Heart right ventricle (tissue), 16 donors: ENCODE results near the gene RBM20. TPM values are rescaled to one million over a fixed set of nuclear protein-coding genes. Genes with fewer than 3 reads are reported as not detected.
A peak's percentile ranks its signal among the peaks of the same experiment; 100 is the strongest.

ENCODE experiments used
- ATAC-seq, 8 donors: fragments of 200-7000 bp; cut with Tn5 transposase; one replicate each; pipeline ENCODE4 v1.9.1; 2020; ENCODE audit warnings: mild to moderate bottlenecking in 8 of 8, moderate library complexity in 8 of 8, moderate number of reproducible peaks in 1 of 8
- DNase-seq, 2 donors: peaks; one replicate each; pipeline ENCODE4 v3.0.0-alpha.2; 2020
- H3K27ac ChIP-seq, 10 donors: fragments of 200-600 bp; sonication (generic) in 2 of 10; one replicate each; pipeline versions ENCODE4 v1.5.0 to v1.8.0; 2020 to 2022; ENCODE audit warnings: mild to moderate bottlenecking in 3 of 10
- H3K27me3 ChIP-seq, 7 donors: fragments of 200-600 bp; one replicate each; pipeline ENCODE4 v1.8.0; 2021 to 2022; ENCODE audit warnings: mild to moderate bottlenecking in 2 of 7
- H3K36me3 ChIP-seq, 9 donors: fragments of 200-600 bp; sonication (generic) in 1 of 9; one replicate each; pipeline versions ENCODE4 v1.5.0 to v1.8.0; 2020 to 2022; ENCODE audit warnings: mild to moderate bottlenecking in 2 of 9
- H3K4me1 ChIP-seq, 9 donors: fragments of 200-600 bp; sonication (generic) in 1 of 9; one replicate each; pipeline versions ENCODE4 v1.5.0 to v1.8.0; 2020 to 2022; ENCODE audit warnings: mild to moderate bottlenecking in 4 of 9
- H3K4me3 ChIP-seq, 10 donors: fragments of 200-600 bp; sonication (generic) in 2 of 10; one replicate each; pipeline versions ENCODE4 v1.5.0 to v1.8.0; 2020 to 2022; ENCODE audit warnings: mild to moderate bottlenecking in 7 of 10, moderate library complexity in 2 of 10
- H3K9me3 ChIP-seq, 11 donors: fragments of 200-600 bp in 10 of 11; sonication (generic) in 2 of 11; one replicate each; pipeline versions ENCODE4 v1.5.0 to v1.8.0; 2013 to 2022; ENCODE audit warnings: mild to moderate bottlenecking in 2 of 11, control low read depth in 1 of 11, moderate library complexity in 1 of 11
- WGBS, 2 donors: extraction: QIAGEN DNeasy Blood & Tissue Kit; methylation state at CpG; one replicate each; pipeline ENCODE4 v1.1.7; 2013; ENCODE audit warnings: inconsistent platforms in 1 of 2; 5-methylcytosine and 5-hydroxymethylcytosine counted together
- intact Hi-C, 10 donors: fragments of 100-400 bp; cut with DNase I; formaldehyde crosslinking; loops; one replicate each; pipeline versions ENCODE4 v1.11.1 to v1.14.2; 2022
- polyA plus RNA-seq, 2 donors: library from polyadenylated mRNA; stranded (reverse); fragments of 200-250 nt; gene quantifications; one replicate each; pipeline ENCODE4 v1.2.3, GENCODE V29; 2013
- total RNA-seq, 10 donors: library from RNA; stranded (reverse); fragmentation: NEBNext Ultra II Directional in 3 of 10; extraction: Animal tissue kit (Norgen Biotek cat#: 25700) in 3 of 10; gene quantifications; one replicate each; pipeline versions ENCODE4 v1.2.1 to v1.2.4, GENCODE V29; 2021 to 2023
- TF ChIP-seq, protein P1 (sequence below), 9 donors: fragments of 200-600 bp; sonication (generic) in 2 of 9; IDR thresholded peaks; one replicate each; pipeline versions ENCODE4 v1.5.0 to v1.8.0; 2021 to 2022; ENCODE audit warnings: antibody characterized with exemption in 9 of 9, mild to moderate bottlenecking in 5 of 9, moderate library complexity in 1 of 9
- donor health status: Arrhythmogenic right ventricular cardiomyopathy.
- donor health status: ischemic (EF 13 %, LVEDD 7.1; RV severe dilation, severe dysfunction).
- donor health status: healthy with polysubstance abuse.
- donor health status: DM: no; HTN: yes; CAD: no.
- donor health status: DM: no; HTN: no; CAD: no.
- donor health status: ischemic (EF 25% LVEDD 6.9; RV normal size, moderate dysfunction).
- donor health status: ischemic (EF 25% LVEDD 5.7; RV mildly dilated, moderate dysfunction).
- donor health status: healthy.
- donor health status: DM: yes; HTN: yes; CAD: no.
- donor health status: Ischemic cardiomyopathy.
- donor health status: ischemic (EF 35%, LVEDD 5.7; RV mildly dilated, moderate dysfunction).
- donor health status: nonischemic (EF 11% LVEDD 7.7; RV severe dilation, severe dysfunction).
- donor health status: DM: yes; HTN: yes; CAD: no.
- donor health status: PGD.
- donor health status: ischemic (EF 29% LVEDD 5.4; RV normal size, mild dysfunction).
- donor health status: nonischemic (EF 23%, LVEDD 6.1; RV moderate dilation, normal function).

The RBM20 gene
- total and polyA plus RNA-seq, 12 donors: 10.1 to 186 (median 134) TPM

DNA sequence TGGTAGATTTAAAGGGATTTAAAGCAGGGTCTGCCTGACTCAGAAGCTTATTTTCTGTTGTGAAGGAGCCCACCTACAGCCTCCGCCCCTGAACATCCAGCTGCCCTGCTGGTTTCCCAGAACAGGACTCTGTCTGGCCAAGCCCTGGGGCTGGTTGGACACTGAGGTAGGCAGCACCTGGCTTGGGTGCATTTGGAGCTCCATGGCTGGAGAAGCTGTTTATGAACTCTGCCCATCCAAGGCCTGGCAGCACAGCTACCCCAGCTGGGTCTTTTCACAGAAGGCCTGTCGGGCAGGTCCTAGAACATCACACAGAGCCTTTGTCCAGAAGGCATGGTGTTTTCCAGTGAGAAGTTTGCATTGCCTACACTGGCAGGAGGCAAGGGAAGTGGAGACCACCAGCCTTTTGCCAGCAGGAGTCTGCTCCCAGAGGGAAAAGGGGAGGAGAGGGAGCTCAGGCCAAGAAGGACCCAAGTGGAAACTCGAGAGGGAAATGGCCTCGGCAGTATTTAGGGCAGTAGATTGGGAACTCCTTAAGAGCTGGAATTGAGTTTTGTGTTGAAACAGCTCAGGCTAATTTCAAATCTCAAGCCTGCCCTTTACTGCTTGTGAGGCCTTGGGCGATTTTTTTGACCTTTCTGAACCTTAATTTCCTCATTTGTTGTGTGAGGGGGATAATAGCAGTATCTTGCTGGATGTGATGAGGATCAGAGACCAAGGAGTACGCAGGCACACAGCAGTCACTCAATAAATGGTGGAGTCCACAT lies 215.3 kb downstream of the RBM20 start:
- TF ChIP-seq, protein P1, sequence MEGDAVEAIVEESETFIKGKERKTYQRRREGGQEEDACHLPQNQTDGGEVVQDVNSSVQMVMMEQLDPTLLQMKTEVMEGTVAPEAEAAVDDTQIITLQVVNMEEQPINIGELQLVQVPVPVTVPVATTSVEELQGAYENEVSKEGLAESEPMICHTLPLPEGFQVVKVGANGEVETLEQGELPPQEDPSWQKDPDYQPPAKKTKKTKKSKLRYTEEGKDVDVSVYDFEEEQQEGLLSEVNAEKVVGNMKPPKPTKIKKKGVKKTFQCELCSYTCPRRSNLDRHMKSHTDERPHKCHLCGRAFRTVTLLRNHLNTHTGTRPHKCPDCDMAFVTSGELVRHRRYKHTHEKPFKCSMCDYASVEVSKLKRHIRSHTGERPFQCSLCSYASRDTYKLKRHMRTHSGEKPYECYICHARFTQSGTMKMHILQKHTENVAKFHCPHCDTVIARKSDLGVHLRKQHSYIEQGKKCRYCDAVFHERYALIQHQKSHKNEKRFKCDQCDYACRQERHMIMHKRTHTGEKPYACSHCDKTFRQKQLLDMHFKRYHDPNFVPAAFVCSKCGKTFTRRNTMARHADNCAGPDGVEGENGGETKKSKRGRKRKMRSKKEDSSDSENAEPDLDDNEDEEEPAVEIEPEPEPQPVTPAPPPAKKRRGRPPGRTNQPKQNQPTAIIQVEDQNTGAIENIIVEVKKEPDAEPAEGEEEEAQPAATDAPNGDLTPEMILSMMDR (IDR thresholded peaks at IDR 0.05): no peak
- Histone ChIP-seq H3K9me3 (no peaks in the 10 kb centered on the region), H3K27ac (peak overlapping the region in 8 of 10 donors; percentile 10 to 97 (median 44)), H3K27me3 (no peaks in the 10 kb centered on the region), H3K4me1 (peaks cover 9 to 73% (median 38%) of the 10 kb centered on the region in 9 donors), H3K36me3 (no peaks in the 10 kb centered on the region), H3K4me3 (no peak overlapping the region)
- 76 to 81% methylated on average over 6 of the region's 6 CpGs for WGBS, 2 donors
- DNase-seq (no peak), ATAC-seq (peak in 5 of 8 donors; percentile 10 to 31 (median 20))
- intact Hi-C loops: no loop called here

DNA sequence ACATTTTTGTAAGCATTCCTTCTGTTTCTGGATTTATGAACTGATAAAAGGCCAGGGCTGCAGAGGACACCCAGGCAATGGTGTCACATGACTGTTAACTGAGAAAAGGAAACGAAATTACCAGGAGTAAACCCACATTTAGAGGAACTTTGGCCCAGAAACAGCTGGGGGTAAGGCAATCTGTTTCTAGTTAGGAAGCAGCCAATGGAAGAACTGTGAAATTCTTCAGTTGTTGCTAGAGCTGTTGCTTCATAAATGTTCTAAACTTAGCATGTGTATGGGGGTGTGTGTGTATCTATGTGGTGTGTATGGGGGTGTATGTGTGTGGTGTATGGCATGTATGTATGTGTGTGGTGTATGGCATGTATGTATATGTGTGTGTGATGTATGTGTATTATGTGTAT lies 215.8 kb downstream of the RBM20 start:
- Histone ChIP-seq H3K4me1 (peaks cover 9 to 79% (median 44%) of the 10 kb centered on the region in 9 donors), H3K36me3 (no peaks in the 10 kb centered on the region), H3K4me3 (no peak overlapping the region), H3K9me3 (no peaks in the 10 kb centered on the region), H3K27ac (peak overlapping the region in 8 of 10 donors; percentile 6 to 97 (median 44)), H3K27me3 (no peaks in the 10 kb centered on the region)
- WGBS, 2 donors: 56 to 65% methylated on average over 1 of the region's 1 CpG
- TF ChIP-seq, protein P1 (IDR thresholded peaks at IDR 0.05): no peak
- ATAC-seq: peak in 7 of 8 donors; percentile 32 to 73 (median 55)
- intact Hi-C loops: loop anchor here in 1 of 10 donors (5.0 kb wide), 1 partner anchor 58 kb away; no protein-coding TSS in a partner anchor
- no peak for DNase-seq

DNA sequence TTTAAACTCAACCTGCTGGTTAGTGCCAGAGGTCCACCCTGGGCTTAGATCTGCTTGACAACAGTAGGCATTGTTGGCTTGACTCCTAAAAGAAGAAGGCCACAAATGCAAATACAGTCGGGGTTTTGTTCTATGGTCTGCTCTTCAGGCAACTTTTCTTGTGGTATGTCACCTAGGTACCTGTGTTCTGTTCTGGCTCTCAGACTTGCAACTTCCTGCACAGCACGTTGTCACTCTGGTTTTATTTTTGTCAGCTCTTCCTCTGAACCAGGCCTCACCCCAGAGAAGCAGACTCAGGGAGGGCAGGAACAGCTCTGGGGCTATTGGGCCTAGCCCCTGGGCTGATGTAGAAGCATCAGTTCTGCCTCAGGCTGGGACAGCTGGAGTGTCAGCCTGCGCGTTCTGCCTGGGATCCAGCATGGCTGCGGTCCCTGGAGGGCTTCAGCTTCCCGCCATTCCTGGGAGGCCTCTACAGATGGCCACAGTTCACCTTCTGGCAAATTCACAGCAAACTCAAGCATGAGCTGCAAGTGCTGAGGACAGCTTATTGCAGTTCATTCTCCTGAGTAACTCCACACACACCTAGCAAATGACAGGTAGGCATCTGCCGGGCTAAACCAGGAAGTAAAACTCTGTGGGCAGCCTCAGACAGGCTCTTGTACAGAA lies 216.6 kb downstream of the RBM20 start:
- 75 to 82% methylated on average over 7 of the region's 7 CpGs for WGBS, 2 donors
- ATAC-seq (peak in 2 of 8 donors; percentile 16 to 27), DNase-seq (no peak)
- Histone ChIP-seq H3K27me3 (no peaks in the 10 kb centered on the region), H3K4me1 (peaks cover 9 to 87% (median 51%) of the 10 kb centered on the region in 9 donors), H3K27ac (peak overlapping the region in 3 of 10 donors; percentile 26 to 97 (median 66)), H3K36me3 (no peaks in the 10 kb centered on the region), H3K4me3 (no peak overlapping the region), H3K9me3 (no peaks in the 10 kb centered on the region)
- intact Hi-C loops: loop anchor here in 1 of 10 donors (5.0 kb wide), 1 partner anchor 58 kb away; no protein-coding TSS in a partner anchor
- TF ChIP-seq, protein P1 (IDR thresholded peaks at IDR 0.05): no peak

DNA sequence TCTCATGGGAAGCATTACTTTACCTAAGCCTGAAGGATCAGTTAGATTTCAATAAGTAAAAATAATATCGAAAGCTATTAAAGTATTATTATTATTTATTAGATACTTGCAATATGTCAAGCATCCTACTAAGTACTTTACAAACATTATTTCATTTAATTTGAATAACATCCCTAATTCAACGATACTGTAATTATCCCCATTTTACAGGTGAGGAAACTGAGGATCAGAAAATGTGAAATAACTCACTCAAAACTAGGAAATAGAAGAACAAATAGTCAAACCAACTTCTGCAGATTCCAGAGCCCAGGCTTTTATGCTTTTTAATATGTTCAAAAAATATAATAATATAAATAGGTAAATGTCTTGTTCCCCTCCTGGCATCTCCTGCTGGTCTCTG lies 217.3 kb downstream of the RBM20 start:
- Histone ChIP-seq H3K4me3 (no peak overlapping the region), H3K36me3 (no peaks in the 10 kb centered on the region), H3K4me1 (peaks cover 9 to 94% (median 55%) of the 10 kb centered on the region in 9 donors), H3K9me3 (no peaks in the 10 kb centered on the region), H3K27ac (peak overlapping the region in 2 of 10 donors; percentile 66 to 97), H3K27me3 (no peaks in the 10 kb centered on the region)
- ATAC-seq (no peak), DNase-seq (no peak)
- intact Hi-C loops: loop anchor here in 1 of 10 donors (5.0 kb wide), 1 partner anchor 59 kb away; no protein-coding TSS in a partner anchor
- TF ChIP-seq, protein P1 (IDR thresholded peaks at IDR 0.05): no peak
- WGBS, 2 donors: 96 to 97% methylated on average over 2 of the region's 2 CpGs
